Aorta (tissue), 5 donors: ENCODE results near the gene CDH2. TPM values are rescaled to one million over a fixed set of nuclear protein-coding genes. Genes with fewer than 3 reads are reported as not detected.

Experiments
- ATAC-seq: fragments of 200-7000 bp; cut with Tn5 transposase; one replicate; pipeline ENCODE4 v1.9.1; 2022; ENCODE audit warnings: moderate library complexity; ENCODE audit not compliant: low FRiP score
- DNase-seq, 2 donors: peaks; one replicate each; pipeline ENCODE4 v3.0.0-alpha.2; 2020
- H3K27ac ChIP-seq, 2 donors: one replicate each; pipeline ENCODE4 v1.5.1; 2013; ENCODE audit warnings: low read length in 2 of 2, mild to moderate bottlenecking in 2 of 2, moderate library complexity in 2 of 2, control low read depth in 1 of 2, inconsistent platforms in 1 of 2, low read depth in 1 of 2
- H3K27me3 ChIP-seq, 2 donors: one replicate each; pipeline ENCODE4 v1.6.1; 2013; ENCODE audit warnings: control low read depth in 1 of 2, low read length in 1 of 2, mild to moderate bottlenecking in 1 of 2, moderate library complexity in 1 of 2; ENCODE audit not compliant: insufficient read depth in 2 of 2, control insufficient read depth in 1 of 2
- H3K36me3 ChIP-seq, 2 donors: one replicate each; pipeline ENCODE4 v1.6.1; 2013; ENCODE audit warnings: control low read depth in 1 of 2, low read length in 1 of 2, mild to moderate bottlenecking in 1 of 2; ENCODE audit not compliant: insufficient read depth in 2 of 2, control insufficient read depth in 1 of 2
- H3K4me1 ChIP-seq, 2 donors: one replicate each; pipeline ENCODE4 v1.6.1; 2013; ENCODE audit warnings: low read length in 2 of 2, control low read depth in 1 of 2, mild to moderate bottlenecking in 1 of 2, moderate library complexity in 1 of 2; ENCODE audit not compliant: insufficient read depth in 2 of 2, control insufficient read depth in 1 of 2
- H3K4me3 ChIP-seq, 2 donors: one replicate each; pipeline ENCODE4 v1.5.1; 2013; ENCODE audit warnings: low read length in 2 of 2, control low read depth in 1 of 2, mild to moderate bottlenecking in 1 of 2
- H3K9me3 ChIP-seq: one replicate; pipeline ENCODE4 v1.6.1; 2013; ENCODE audit warnings: mild to moderate bottlenecking, low read length; ENCODE audit not compliant: control insufficient read depth
- WGBS, 2 donors: extraction: QIAGEN DNeasy Blood & Tissue Kit; methylation state at CpG; one replicate each; pipeline ENCODE4 v1.1.7; 2013; 5-methylcytosine and 5-hydroxymethylcytosine counted together
- intact Hi-C, 2 donors: fragments of 100-400 bp; cut with DNase I; formaldehyde crosslinking; loops; one replicate each; pipeline versions ENCODE4 v1.14.2 to v1.15.0; 2022
- polyA plus RNA-seq, 2 donors: library from polyadenylated mRNA; stranded (reverse); fragments of 200-250 nt; gene quantifications; one replicate each; pipeline ENCODE4 v1.2.3, GENCODE V29; 2013
- total RNA-seq, 2 donors: library from RNA; stranded (reverse); fragmentation: NEBNext Ultra II Directional; extraction: Animal tissue kit (Norgen Biotek cat#: 25700); gene quantifications; one replicate each; pipeline ENCODE4 v1.2.1, GENCODE V29; 2021
- donor health status: healthy with polysubstance abuse.
- donor health status: Bipolar disorder and iron deficiency.
- donor health status: DM: no; HTN: no; CAD: no.
- donor health status: DM: no; HTN: no; CAD: no.
- donor health status: DM: yes; HTN: yes; CAD: no.

CDH2 gene
- total and polyA plus RNA-seq, 4 donors, result 6.9 to 13.9 (median 11.4) TPM

- peak overlapping the region in 1 of 2 donors; percentile 39 for H3K27ac ChIP-seq
- ATAC-seq, result peak; percentile 4
- H3K36me3 ChIP-seq, result no peaks in the 10 kb centered on the region
- peak overlapping the region; percentile 64 to 81 for H3K4me3 ChIP-seq
- intact Hi-C loops, result loop anchor here in 1 of 2 donors (2.0 kb wide), 1 partner anchor 171 kb away; no protein-coding TSS in a partner anchor
- WGBS, 2 donors, result 0 to 1% methylated on average over 44 of the region's 44 CpGs
- no peak for DNase-seq
- H3K4me1 ChIP-seq, result no peaks in the 10 kb centered on the region
- H3K9me3 ChIP-seq, result no peaks in the 10 kb centered on the region
- H3K27me3 ChIP-seq, result no peaks in the 10 kb centered on the region
Observed at GRCh38 chr18:28175930-28176697, 816 bp downstream of the CDH2 start.

GRCh38 chr18:28175150-28175929, 1.6 kb downstream of the CDH2 start:
- Histone ChIP-seq H3K9me3 (no peaks in the 10 kb centered on the region), H3K27ac (no peak overlapping the region), H3K4me1 (no peaks in the 10 kb centered on the region), H3K4me3 (peak overlapping the region; percentile 64 to 81), H3K36me3 (no peaks in the 10 kb centered on the region), H3K27me3 (no peaks in the 10 kb centered on the region)
- intact Hi-C loops, result no loop called here
- DNase-seq (peak; percentile 51 to 77), ATAC-seq (peak; percentile 56)
- 0 to 1% methylated on average over 43 to 53 of the region's 53 CpGs for WGBS, 2 donors

GRCh38 chr18:28174181-28174905, 2.6 kb downstream of the CDH2 start:
- no peak for DNase-seq
- ATAC-seq, result no peak
- Histone ChIP-seq H3K27me3 (no peaks in the 10 kb centered on the region), H3K9me3 (no peaks in the 10 kb centered on the region), H3K4me3 (no peak overlapping the region), H3K36me3 (no peaks in the 10 kb centered on the region), H3K27ac (no peak overlapping the region), H3K4me1 (no peaks in the 10 kb centered on the region)
- 80 to 85% methylated on average over 8 of the region's 8 CpGs for WGBS, 2 donors
- intact Hi-C loops, result no loop called here

- H3K4me3 ChIP-seq, result no peak overlapping the region
- no peaks in the 10 kb centered on the region for H3K4me1 ChIP-seq
- H3K36me3 ChIP-seq, result no peaks in the 10 kb centered on the region
- WGBS, 2 donors, result 92 to 94% methylated on average over 3 of the region's 3 CpGs
- no peaks in the 10 kb centered on the region for H3K27me3 ChIP-seq
- intact Hi-C loops, result no loop called here
- ATAC-seq, result no peak
- DNase-seq, result no peak
- no peaks in the 10 kb centered on the region for H3K9me3 ChIP-seq
- no peak overlapping the region for H3K27ac ChIP-seq
Observed at GRCh38 chr18:28171837-28172236, 5.1 kb downstream of the CDH2 start.

GRCh38 chr18:28168725-28169124, 8.2 kb downstream of the CDH2 start:
- Histone ChIP-seq H3K27ac (no peak overlapping the region), H3K4me1 (no peaks in the 10 kb centered on the region), H3K4me3 (no peak overlapping the region), H3K9me3 (no peaks in the 10 kb centered on the region), H3K36me3 (no peaks in the 10 kb centered on the region), H3K27me3 (no peaks in the 10 kb centered on the region)
- 55 to 71% methylated on average over 1 of the region's 1 CpG for WGBS, 2 donors
- ATAC-seq, result no peak
- intact Hi-C loops, result no loop called here
- DNase-seq, result no peak

GRCh38 chr18:28167835-28168349, 9.0 kb downstream of the CDH2 start:
- H3K36me3 ChIP-seq, result no peaks in the 10 kb centered on the region
- no peaks in the 10 kb centered on the region for H3K27me3 ChIP-seq
- no peaks in the 10 kb centered on the region for H3K4me1 ChIP-seq
- no peak overlapping the region for H3K27ac ChIP-seq
- no peak for DNase-seq
- intact Hi-C loops, result no loop called here
- no peak for ATAC-seq
- WGBS, 2 donors, result 89 to 90% methylated on average over 8 of the region's 8 CpGs
- no peak overlapping the region for H3K4me3 ChIP-seq
- no peaks in the 10 kb centered on the region for H3K9me3 ChIP-seq

GRCh38 chr18:28164771-28165483, 12.0 kb downstream of the CDH2 start:
- no peaks in the 10 kb centered on the region for H3K36me3 ChIP-seq
- no peak overlapping the region for H3K4me3 ChIP-seq
- intact Hi-C loops, result no loop called here
- ATAC-seq (no peak), DNase-seq (no peak)
- WGBS, 2 donors, result 25 to 46% methylated on average over 1 of the region's 1 CpG
- no peaks in the 10 kb centered on the region for H3K27me3 ChIP-seq
- no peak overlapping the region for H3K27ac ChIP-seq
- no peaks in the 10 kb centered on the region for H3K9me3 ChIP-seq
- H3K4me1 ChIP-seq, result no peaks in the 10 kb centered on the region

GRCh38 chr18:28163201-28163775, 13.6 kb downstream of the CDH2 start:
- Histone ChIP-seq H3K27ac (no peak overlapping the region), H3K27me3 (no peaks in the 10 kb centered on the region), H3K4me1 (peaks cover under 1 to 2% of the 10 kb centered on the region in 2 donors), H3K4me3 (no peak overlapping the region), H3K9me3 (no peaks in the 10 kb centered on the region), H3K36me3 (no peaks in the 10 kb centered on the region)
- 95 to 99% methylated on average over 2 of the region's 2 CpGs for WGBS, 2 donors
- no peak for DNase-seq
- intact Hi-C loops, result no loop called here
- no peak for ATAC-seq
